HG03095 (cell line): ENCODE data around the gene HYAL1.

Experiments
- ATAC-seq: cut with Tn5 transposase; IDR thresholded peaks from one replicate; pipeline ENCODE4 v1.9.1; 2021; ENCODE audit warnings: moderate library complexity; ENCODE audit not compliant: unreplicated experiment

The HYAL1 gene

GRCh38 chr3:50334339-50335075 lies 31.1 kb upstream of the HYAL1 start:
- ATAC-seq: no peak

GRCh38 chr3:50333744-50334328 lies 30.5 kb upstream of the HYAL1 start:
- ATAC-seq: no peak

- no peak for ATAC-seq
Observed at GRCh38 chr3:50331364-50331907, 28.1 kb upstream of the HYAL1 start.

GRCh38 chr3:50330330-50330729 lies 27.0 kb upstream of the HYAL1 start:
- ATAC-seq: no peak

- ATAC-seq: peak; percentile 79
Observed at GRCh38 chr3:50327943-50328691, 24.7 kb upstream of the HYAL1 start, which contains the start of gene TUSC2. Gene TUSC2 (minus strand): TSS chr3:50328223. CDS start chr3:50328099, 124 bp downstream.

- no peak for ATAC-seq
Observed at GRCh38 chr3:50327129-50327528, 23.8 kb upstream of the HYAL1 start.

- no peak for ATAC-seq
Observed at GRCh38 chr3:50326182-50326541, 22.8 kb upstream of the HYAL1 start.

GRCh38 chr3:50325497-50326181 lies 22.3 kb upstream of the HYAL1 start:
- no peak for ATAC-seq

GRCh38 chr3:50325113-50325480 lies 21.7 kb upstream of the HYAL1 start:
- no peak for ATAC-seq

- ATAC-seq: no peak
Observed at GRCh38 chr3:50324351-50325112, 21.2 kb upstream of the HYAL1 start.

- ATAC-seq: no peak
Observed at GRCh38 chr3:50323614-50324199, 20.3 kb upstream of the HYAL1 start.

- ATAC-seq: no peak
Observed at GRCh38 chr3:50323092-50323600, 19.8 kb upstream of the HYAL1 start.

GRCh38 chr3:50322386-50323091 lies 19.2 kb upstream of the HYAL1 start, which contains the start of gene HYAL2:
Gene HYAL2 (minus strand): TSS chr3:50322745. CDS start chr3:50320489, 2,256 bp downstream.
- ATAC-seq: no peak

- no peak for ATAC-seq
Observed at GRCh38 chr3:50322115-50322385, 18.7 kb upstream of the HYAL1 start.

GRCh38 chr3:50321336-50322114 lies 18.2 kb upstream of the HYAL1 start:
- ATAC-seq: peak; percentile 75

GRCh38 chr3:50320853-50321335 lies 17.5 kb upstream of the HYAL1 start:
- ATAC-seq: peak; percentile 52

- ATAC-seq: no peak
Observed at GRCh38 chr3:50319894-50320625, 16.7 kb upstream of the HYAL1 start.
